ENCODE results near the gene RPS6KB2.
"Not testable (repeated sequence)": the region's sequence is repeated elsewhere in the genome, so short reads cannot be mapped to it uniquely, and the experiment has no call there.

The RPS6KB2 gene

GRCh38 chr11:67472882-67473281 lies 44.6 kb downstream of the RPS6KB2 start:
- H3K9me3 ChIP-seq (ENCODE audit: control insufficient read depth, low read length), result no peaks in the 10 kb centered on the region
- no peak overlapping the region for H3K4me3 ChIP-seq (ENCODE audit: low read length)
- no peaks in the 10 kb centered on the region for H3K36me3 ChIP-seq (ENCODE audit: control insufficient read depth, insufficient read depth, low read length)
- H3K27me3 ChIP-seq (ENCODE audit: control insufficient read depth, insufficient read depth, low read length), result no peaks in the 10 kb centered on the region
- H3K9ac ChIP-seq (ENCODE audit: low read length), result no peak overlapping the region
- peaks cover 12% of the 10 kb centered on the region for H3K4me1 ChIP-seq (ENCODE audit: control insufficient read depth, insufficient read depth, low read length)

DNA sequence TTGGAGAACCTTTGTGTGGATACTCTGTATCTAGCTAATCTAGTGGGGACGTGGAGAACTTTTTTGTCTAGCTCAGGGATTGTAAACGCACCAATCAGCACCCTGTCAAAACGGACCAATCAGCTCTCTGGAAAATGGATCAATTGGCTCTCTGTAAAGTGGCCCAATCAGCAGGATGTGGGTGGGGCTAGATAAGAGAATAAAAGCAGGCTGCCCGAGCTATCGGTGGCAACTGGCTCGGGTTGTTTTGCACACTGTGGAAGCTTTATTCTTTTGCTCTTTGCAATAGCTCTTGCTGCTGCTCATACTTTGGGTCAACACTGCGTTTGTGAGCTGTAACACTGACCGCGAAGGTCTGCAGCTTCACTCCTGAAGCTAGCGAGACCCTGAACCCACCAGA lies 48.4 kb downstream of the RPS6KB2 start:
- H3K9me3 ChIP-seq (ENCODE audit: control insufficient read depth, low read length); H3K4me3 ChIP-seq (ENCODE audit: low read length); H3K36me3 ChIP-seq (ENCODE audit: control insufficient read depth, insufficient read depth, low read length); H3K27me3 ChIP-seq (ENCODE audit: control insufficient read depth, insufficient read depth, low read length); H3K4me1 ChIP-seq (ENCODE audit: control insufficient read depth, insufficient read depth, low read length); H3K9ac ChIP-seq (ENCODE audit: low read length): not testable (repeated sequence)

DNA sequence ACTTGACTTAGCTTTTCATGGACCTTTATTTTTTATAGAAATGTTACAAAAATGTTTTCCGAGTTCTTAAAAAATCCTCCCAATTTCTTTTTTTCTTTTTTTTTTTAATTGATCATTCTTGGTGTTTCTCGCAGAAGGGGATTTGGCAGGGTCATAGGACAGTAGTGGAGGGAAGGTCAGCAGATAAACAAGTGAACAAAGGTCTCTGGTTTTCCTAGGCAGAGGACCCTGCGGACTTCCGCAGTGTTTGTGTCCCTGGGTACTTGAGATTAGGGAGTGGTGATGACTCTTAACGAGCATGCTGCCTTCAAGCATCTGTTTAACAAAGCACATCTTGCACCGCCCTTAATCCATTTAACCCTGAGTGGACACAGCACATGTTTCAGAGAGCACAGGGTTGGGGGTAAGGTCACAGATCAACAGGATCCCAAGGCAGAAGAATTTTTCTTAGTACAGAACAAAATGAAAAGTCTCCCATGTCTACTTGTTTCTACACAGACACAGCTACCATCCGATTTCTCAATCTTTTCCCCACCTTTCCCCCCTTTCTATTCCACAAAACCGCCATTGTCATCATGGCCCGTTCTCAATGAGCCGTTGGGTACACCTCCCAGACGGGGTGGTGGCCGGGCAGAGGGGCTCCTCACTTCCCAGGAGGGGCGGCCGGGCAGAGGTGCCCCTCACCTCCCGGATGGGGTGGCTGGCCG lies 49.2 kb downstream of the RPS6KB2 start:
- H3K9me3 ChIP-seq (ENCODE audit: control insufficient read depth, low read length); H3K27me3 ChIP-seq (ENCODE audit: control insufficient read depth, insufficient read depth, low read length); H3K4me3 ChIP-seq (ENCODE audit: low read length); H3K36me3 ChIP-seq (ENCODE audit: control insufficient read depth, insufficient read depth, low read length); H3K9ac ChIP-seq (ENCODE audit: low read length); H3K4me1 ChIP-seq (ENCODE audit: control insufficient read depth, insufficient read depth, low read length): not testable (repeated sequence)

DNA sequence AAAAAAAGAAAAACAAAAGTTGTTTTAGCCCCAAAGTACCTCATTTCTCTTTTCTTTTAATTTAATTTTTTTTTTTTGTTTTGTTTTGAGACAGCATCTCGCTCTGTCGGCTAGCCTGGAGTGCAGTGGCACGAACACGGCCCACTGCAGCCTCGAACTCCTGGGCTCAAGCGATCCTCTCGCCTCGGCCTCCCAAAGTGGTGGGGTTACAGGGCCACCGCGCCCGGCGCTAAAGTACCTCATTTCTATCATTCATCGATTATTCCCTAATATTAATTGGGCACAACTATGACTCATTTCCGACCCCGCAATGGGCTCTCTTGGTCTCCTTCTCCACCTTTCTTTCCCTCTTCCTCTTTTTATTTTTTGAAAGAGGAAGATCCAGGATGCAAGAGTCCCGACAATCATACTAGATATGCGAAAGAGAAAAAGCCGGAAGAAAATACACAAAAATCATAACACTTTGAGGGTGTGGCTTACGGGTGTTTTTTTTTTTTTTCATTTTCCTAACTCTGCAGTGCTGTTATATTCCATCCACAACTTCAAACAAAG lies 54.1 kb downstream of the RPS6KB2 start:
- Histone ChIP-seq H3K9ac (ENCODE audit: low read length) (peak overlapping the region; percentile 77), H3K4me3 (ENCODE audit: low read length) (peak overlapping the region; percentile 75), H3K27me3 (ENCODE audit: control insufficient read depth, insufficient read depth, low read length) (no peaks in the 10 kb centered on the region), H3K36me3 (ENCODE audit: control insufficient read depth, insufficient read depth, low read length) (no peaks in the 10 kb centered on the region), H3K9me3 (ENCODE audit: control insufficient read depth, low read length) (no peaks in the 10 kb centered on the region), H3K4me1 (ENCODE audit: control insufficient read depth, insufficient read depth, low read length) (peaks cover 23% of the 10 kb centered on the region)

GRCh38 chr11:67482827-67483798 lies 54.8 kb downstream of the RPS6KB2 start, which contains the start of gene AIP:
Gene AIP (plus strand): TSS chr11:67483026. CDS start chr11:67483159, 133 bp downstream.
- H3K4me3 ChIP-seq (ENCODE audit: low read length), result peak within 1 kb of the TSS; percentile 75
- no peaks in the 10 kb centered on the region for H3K36me3 ChIP-seq (ENCODE audit: control insufficient read depth, insufficient read depth, low read length)
- no peaks in the 10 kb centered on the region for H3K9me3 ChIP-seq (ENCODE audit: control insufficient read depth, low read length)
- H3K4me1 ChIP-seq (ENCODE audit: control insufficient read depth, insufficient read depth, low read length), result peaks cover 23% of the 10 kb centered on the region
- H3K9ac ChIP-seq (ENCODE audit: low read length), result peak within 1 kb of the TSS; percentile 77
- no peaks in the 10 kb centered on the region for H3K27me3 ChIP-seq (ENCODE audit: control insufficient read depth, insufficient read depth, low read length)

DNA sequence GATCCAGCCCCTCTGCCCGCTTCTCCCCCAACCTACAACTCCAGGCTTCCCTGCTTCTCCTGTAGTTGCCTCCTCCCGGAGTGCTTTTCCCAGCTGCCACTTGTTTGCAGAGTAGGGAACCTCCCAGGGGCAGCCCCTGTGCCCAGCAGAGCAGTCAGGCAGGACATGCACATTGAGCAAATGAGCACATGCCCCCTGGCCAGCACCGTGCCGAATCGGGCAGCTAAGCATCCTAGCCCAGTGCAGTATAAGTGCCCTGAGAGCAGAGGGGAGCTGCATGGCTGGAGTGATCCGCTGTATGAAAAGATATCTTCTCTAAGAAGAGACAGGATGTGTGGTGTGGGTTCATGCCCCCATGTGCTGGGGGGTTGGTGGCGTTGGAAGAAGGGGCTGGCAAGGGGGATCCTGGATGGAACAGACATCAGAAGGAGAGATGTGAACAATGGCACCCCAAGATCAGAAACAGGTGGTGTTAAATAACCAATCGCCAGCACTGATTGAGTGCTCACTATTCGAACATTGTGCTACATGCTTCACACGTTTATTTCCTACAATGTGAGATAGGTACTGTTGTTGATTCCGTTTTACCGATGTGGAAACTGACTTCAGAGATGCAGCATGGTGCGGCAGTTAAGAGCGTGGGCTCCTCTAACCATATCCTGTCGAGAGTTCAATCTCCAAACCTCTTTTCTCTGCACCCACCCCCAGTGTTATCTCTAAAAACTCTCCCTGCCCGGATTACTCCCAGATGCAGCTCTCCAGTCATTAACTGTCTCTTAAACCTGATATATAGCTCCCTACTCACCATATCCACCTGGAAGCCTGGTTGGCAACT lies 55.8 kb downstream of the RPS6KB2 start:
- Histone ChIP-seq H3K9ac (ENCODE audit: low read length) (peak overlapping the region; percentile 37), H3K4me3 (ENCODE audit: low read length) (no peak overlapping the region), H3K36me3 (ENCODE audit: control insufficient read depth, insufficient read depth, low read length) (no peaks in the 10 kb centered on the region), H3K27me3 (ENCODE audit: control insufficient read depth, insufficient read depth, low read length) (no peaks in the 10 kb centered on the region), H3K9me3 (ENCODE audit: control insufficient read depth, low read length) (no peaks in the 10 kb centered on the region), H3K4me1 (ENCODE audit: control insufficient read depth, insufficient read depth, low read length) (peaks cover 23% of the 10 kb centered on the region)

DNA sequence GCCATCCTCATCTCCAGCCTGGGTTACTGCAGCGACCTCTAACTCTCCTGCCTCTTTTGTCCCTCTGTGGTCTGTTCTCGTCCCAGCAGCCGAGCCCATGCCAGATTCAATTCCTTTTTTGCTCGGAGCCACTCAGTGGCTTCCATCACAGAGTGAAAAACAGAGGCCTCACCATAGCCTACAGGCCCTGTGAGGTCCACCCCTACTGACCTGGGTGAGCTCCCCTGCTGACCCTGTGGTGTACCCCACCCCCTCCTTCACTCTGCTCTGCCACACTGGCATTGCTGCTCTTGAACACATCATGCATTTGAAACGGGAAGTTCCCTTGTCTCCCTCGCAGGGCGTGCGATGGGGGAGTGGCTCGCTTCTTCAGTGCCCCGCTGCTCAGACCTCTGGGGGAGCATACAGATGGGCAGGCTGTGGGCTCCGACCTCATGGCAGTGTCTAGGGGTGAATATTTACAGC lies 56.6 kb downstream of the RPS6KB2 start:
- Histone ChIP-seq H3K4me1 (ENCODE audit: control insufficient read depth, insufficient read depth, low read length) (peaks cover 23% of the 10 kb centered on the region), H3K4me3 (ENCODE audit: low read length) (no peak overlapping the region), H3K36me3 (ENCODE audit: control insufficient read depth, insufficient read depth, low read length) (no peaks in the 10 kb centered on the region), H3K9me3 (ENCODE audit: control insufficient read depth, low read length) (no peaks in the 10 kb centered on the region), H3K27me3 (ENCODE audit: control insufficient read depth, insufficient read depth, low read length) (no peaks in the 10 kb centered on the region), H3K9ac (ENCODE audit: low read length) (peak overlapping the region; percentile 37)
